GM19452 (cell line): ENCODE data around the gene DLG2.
"Not testable (repeated sequence)": the region's sequence is repeated elsewhere in the genome, so short reads cannot be mapped to it uniquely, and the experiment has no call there.

Experiments
- ATAC-seq: cut with Tn5 transposase; IDR thresholded peaks from one replicate; pipeline ENCODE4 v1.9.1; 2021; ENCODE audit not compliant: unreplicated experiment

Gene DLG2

DNA sequence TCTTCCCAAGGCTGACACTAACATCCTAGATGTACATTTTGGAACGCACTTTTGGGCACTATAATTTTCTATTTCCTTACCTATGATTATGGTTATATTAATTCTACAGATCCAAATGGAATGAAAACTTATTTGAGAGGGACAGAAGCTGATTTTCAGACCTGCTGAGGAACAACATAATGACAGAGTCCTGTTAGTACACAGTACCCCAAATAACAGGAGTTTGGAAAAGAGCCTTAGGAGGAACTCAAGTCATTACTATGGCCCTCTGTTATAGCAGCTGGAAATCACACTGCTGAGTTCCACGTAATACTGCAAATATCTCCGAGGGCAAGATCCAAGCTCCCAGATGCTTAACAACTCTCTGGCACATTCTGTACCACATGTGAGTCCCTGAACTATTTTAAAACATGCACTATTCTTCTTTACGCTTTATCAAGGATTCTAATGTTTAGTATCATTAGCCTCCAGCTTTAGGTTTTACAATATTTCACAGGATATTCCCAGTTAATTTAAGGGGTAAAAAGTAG, 1313.2 kb downstream of the DLG2 start:
- no peak for ATAC-seq

DNA sequence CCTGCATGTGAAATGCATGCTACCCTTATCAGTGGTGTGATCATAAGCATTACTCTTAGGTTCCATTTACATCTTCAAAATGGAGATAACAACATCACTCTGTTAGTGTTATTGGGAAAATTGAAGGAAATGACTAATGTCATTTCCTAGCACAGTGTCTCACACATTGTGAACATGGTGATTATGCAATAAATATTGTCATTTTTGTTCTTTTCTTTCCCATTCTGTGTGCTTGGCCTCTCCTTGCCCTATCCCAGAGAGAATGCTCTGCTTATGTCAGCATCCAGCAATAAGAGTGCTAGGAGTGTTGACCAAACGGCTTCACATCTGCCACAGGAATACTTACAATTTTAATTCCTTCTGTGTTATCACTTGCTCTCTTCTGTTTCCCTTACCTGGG, 1316.9 kb downstream of the DLG2 start:
- ATAC-seq, result no peak

DNA sequence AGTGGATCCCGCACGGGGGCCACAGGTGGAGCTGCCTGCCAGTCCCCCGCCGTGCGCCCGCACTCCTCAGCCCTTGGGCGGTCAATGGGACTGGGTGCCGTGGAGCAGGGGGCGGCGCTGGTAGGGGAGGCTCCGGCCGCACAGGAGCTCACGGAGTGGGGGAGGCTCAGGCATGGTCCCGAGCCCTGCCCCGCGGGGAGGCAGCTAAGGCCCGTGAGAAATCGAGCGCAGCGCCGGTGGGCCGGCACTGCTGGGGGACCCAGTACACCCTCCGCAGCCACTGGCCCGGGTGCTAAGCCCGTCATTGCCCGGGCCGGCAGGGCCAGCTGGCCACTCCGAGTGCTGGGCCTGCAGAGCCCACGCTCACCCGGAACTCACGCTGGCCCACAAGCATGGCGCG, 1318.7 kb downstream of the DLG2 start:
- ATAC-seq, result not testable (repeated sequence)

DNA sequence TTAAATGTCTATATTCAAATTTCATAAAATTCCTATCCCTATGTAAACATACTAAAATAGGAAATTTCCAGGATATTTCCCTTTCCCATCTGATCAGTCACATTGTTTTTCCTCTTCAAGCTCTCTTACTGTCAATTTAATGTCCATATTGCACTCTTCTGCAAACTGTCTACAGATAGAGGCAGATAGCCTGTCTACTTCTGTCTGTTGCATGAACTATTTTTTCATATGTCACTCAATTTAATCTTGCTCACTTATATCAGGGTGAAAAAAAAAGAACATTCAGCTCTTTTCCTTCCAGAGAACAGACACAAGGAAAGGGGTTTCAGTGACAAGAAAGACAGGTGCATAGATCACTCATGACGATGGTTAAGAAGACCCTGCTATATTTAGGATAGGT, 1327.1 kb downstream of the DLG2 start:
- ATAC-seq, result no peak

DNA sequence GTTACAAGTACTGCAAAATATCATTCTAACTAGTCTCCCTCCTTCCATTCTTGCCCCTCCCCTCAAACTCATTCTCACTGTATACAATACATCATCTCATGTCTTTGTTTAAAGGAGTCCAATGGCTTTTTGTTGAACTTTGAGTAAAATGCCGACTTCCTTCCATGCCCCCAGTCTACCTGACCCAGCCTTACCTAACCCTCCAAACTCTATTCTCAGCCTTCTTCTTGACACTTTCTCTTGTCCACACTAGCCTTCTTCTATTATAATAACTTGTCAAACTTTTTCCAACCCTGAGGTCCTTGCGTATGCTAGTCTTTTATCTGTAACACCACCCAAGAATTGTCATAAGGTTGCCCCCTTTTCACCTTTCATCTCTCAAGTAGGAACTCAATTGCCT, 1329.6 kb downstream of the DLG2 start:
- no peak for ATAC-seq

DNA sequence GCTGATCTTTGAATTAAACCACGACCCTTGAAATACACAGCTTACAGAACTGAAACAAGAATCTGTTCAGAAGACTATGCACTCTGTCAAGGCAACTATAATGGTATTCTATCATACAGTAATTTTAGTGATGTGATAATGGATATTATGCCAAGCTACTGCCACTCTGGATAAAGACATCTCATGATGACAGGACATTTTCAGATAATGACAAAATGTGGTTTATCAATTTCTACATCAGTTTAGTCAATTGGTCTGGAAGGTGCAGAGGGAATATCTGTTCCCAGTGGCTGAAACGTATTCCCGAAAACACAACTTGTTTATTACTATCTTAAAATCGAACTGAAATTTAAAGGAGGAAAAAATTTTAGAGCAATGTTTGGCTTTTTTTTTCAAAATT, 1331.3 kb downstream of the DLG2 start:
- ATAC-seq, result no peak

DNA sequence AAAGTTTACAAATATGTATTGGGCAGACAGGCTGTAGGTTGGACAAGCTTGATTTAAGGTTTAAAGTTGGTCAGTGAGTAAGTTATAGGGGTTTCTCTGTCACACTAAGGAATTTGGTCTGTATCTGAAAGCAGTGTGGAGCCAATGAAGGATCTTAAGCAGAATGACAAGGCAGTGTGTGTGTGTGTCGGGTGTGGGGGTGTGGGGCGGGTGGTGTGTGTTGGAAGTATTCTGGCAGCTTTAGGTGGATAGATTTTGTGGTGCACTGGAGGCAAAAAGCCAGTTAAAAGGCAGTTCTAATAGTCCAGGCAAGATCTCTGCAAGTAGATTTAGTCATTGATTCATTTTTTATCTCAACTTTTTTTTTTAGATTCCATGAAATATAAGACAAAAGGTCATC, 1334.2 kb downstream of the DLG2 start:
- ATAC-seq, result no peak

DNA sequence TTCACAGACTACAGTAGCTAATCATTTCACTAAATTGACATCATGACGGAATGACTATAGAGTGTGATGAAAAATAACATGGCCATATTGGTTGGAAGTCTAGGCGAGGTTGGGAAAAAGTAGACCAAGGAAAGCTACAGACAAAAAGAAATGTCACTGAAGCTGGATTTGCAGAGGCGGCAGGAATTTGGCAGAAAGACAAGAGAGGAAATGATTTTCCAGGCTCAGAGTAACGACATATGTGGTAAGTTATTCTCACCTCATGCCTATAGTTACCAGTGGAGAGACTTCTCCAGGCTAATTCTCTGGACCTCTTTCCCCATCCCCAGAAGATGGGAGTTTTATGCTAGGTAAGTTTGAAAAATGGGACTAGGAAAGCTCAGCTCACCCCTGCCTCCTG, 1335.1 kb downstream of the DLG2 start:
- ATAC-seq, result no peak

DNA sequence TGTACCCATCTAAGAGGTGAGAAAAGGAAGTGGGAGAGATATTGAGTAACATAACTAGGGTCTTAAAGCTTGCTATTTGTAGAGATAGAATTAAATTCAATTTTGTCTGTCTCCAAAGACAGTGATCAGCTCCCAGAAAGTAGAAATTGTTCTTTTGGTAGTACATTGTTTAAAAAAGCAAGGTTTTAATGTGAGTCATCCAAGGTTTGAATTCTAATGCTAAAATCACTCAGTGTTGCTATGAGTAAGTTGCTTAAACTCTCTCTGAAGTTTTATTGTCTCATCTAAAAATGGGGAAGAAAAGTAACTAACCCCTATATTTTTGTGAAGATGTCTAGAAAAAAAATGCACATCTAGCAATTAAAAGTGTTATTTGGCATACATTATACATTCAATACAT, 1336.5 kb downstream of the DLG2 start:
- no peak for ATAC-seq

DNA sequence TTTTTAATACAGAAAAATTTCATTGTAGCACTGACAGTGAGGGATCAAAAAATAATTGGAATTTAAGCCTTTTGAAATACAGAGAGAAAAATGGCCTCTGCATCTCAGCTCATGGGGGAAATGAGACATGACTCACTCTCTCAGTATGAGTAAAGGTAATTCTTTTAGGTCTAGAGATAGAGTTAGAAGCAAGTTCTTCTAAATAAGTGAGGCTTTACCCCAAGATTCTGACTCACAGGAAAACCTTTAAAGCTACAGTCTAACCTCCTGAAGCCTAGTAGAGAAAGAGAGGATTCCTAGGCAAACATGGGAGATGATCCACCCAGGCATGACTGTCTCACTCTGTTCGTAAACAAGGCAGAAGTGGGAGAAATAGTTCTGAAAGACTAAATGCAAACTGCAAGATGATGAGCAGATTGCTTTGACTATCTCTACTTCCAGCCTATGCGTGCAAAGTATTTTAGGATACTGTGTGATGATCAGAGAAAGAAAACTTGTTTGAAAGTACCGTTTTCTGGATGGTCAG, 1337.7 kb downstream of the DLG2 start:
- ATAC-seq, result peak; percentile 97

DNA sequence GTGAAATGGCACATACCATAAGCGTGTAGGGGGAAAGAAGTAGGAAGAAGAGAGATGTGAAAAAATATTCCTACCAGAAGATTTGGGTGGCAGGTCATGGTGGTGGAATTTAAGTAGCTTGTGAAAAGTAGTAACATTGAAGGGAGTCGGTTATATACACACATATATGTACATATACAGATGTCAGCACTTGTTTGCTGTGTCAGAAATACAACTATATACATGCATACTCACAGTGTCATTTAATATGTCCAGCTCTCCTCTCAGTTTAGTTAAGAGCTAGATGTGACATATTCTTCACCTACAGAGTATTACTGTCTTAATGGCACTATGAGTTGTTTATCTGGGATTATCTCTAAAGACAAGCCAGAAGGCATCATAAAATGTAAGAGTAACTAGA, 1353.6 kb downstream of the DLG2 start:
- ATAC-seq, result no peak

DNA sequence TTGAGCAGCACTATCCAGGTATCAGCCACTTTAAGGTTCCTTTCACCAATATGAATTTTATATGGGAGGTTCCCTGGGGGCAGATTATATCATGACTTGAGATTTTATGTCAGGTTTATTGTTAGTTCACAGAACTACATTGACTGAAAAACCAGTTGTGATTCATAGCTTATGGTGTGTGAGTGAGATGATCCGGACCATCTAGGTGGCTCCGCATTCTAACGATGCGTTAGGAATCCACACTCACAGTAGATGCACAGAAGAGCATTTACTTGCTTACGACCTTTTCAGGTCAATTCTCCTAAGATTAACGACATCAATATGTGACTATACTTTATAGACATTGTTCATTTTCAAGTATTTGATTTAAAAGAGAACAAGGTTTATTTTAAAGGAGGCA, 1356.7 kb downstream of the DLG2 start:
- no peak for ATAC-seq

DNA sequence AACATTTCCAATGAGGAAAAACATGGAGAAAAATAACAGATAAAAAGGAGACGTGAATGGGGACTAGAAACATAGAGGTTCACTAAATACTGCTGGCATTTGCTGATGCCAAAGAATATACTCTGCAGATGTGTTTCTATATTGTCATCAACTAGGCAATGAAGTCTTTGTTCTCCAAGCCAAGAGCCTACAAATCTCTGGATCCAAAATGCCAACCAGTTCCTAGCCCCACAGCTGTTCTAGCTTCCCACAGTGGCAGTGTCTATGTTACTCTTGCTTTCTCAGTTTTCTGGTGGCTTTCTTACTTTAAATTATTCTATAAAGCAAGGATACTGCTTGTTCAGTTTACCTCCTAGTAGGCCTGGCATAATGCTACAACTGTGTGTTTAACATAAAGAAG, 1363.1 kb downstream of the DLG2 start:
- no peak for ATAC-seq

DNA sequence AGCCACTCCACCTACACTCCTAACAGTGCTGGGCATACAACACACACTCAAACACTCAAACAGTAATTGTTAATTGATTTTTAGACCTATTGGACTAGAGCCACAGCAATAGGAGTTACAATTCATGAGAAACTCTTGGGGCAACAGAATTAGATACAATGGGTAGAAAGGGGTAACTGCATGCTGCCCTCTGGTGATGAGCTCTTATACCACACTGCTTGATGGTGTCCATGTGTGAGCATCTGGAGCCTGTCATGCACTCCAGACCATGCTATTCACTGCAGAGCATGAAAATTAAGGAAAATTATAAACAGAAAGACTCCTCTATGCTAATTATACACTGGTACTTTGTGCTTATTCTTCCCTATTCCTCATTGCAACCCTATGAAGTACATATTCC, 1365.4 kb downstream of the DLG2 start:
- ATAC-seq, result peak; percentile 55

DNA sequence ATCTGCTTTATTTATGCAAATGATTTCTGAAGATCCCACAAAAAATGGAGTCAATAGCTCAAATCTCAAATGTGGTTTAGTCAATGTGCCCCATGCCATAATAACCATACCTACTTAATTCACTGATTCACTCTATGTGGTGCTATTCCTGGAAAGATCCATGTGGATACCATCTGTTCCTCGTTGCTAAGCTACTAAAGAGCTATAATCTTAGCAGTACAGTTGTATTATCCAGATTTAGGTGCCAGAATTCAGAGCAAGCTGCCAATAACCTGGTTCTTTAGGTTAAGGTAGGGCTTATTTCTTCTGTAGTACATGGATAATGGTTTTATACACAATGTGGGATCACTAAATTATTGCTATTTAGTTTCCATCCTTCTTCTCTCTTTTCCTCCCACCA, 1366.3 kb downstream of the DLG2 start:
- ATAC-seq, result no peak

DNA sequence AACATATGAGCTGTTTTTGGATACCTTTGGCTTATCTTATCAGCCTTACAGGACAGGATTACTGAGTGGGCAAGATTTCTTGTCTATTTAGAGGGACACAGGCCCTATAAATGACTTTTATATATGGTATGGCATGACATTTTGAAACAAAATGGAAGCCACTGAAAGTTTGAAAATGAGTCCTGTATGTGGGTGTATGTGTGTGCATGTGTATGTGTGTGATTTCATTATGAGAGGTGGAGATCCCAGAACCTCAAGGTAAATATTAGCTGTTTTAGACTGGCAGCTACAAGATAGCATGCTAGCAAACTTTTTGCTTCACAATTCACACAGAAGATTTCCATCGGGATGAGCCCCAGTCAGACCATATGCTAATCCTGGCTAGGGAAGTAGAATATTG, 1370.5 kb downstream of the DLG2 start:
- no peak for ATAC-seq

DNA sequence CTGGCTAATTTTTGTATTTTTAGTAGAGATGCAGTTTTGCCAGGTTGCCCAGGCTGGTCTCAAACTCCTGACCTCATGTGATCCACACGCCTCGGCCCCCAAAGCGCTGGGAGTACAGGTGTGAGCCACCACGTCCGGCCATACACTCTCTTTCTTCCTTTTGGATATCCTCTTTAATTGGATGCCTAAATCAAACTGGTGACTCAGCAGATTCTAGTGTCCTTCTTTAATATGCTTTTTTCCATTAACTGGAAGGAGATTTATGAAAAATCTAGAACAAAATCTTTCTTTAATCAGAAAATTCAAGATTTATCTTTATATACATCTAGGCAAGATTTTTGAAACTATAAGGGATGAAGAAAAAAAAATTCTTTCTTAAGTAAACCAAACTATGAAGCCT, 1371.7 kb downstream of the DLG2 start:
- ATAC-seq, result no peak

DNA sequence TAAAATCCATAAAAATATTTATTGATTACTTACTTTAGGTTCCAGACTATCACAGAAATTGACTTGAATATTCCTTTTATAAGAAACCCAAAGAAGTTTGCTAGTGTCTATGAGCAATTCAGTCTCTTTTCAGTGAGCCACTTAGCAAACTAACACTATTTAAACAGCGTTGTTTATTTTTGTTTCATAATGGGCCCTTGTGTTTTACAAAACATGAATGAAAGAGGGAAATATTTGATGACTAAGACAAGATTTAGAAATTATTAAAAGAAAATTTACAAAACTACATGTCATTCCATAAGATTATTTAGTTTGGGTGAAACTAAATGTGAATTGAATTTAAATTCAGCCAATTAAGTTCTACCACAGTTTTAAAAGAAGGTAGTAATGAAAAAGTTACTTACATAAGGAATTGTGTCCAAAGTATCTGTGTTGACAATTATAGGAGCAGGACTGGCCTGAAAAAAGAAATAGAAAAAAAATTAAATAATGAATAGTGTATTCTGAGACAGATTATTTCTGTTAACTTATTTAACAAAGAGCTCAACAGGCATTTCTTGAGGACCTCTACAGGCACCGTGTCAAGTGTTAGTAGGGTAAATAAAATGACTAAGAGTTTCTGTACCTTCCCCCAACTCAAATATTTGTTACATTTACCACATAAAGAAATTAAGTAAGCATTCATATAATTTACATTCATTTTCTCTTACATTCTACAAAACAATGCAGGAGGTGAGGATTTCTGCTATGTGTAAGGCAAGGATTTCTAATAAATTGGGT, 1376.1 kb downstream of the DLG2 start:
- no peak for ATAC-seq

DNA sequence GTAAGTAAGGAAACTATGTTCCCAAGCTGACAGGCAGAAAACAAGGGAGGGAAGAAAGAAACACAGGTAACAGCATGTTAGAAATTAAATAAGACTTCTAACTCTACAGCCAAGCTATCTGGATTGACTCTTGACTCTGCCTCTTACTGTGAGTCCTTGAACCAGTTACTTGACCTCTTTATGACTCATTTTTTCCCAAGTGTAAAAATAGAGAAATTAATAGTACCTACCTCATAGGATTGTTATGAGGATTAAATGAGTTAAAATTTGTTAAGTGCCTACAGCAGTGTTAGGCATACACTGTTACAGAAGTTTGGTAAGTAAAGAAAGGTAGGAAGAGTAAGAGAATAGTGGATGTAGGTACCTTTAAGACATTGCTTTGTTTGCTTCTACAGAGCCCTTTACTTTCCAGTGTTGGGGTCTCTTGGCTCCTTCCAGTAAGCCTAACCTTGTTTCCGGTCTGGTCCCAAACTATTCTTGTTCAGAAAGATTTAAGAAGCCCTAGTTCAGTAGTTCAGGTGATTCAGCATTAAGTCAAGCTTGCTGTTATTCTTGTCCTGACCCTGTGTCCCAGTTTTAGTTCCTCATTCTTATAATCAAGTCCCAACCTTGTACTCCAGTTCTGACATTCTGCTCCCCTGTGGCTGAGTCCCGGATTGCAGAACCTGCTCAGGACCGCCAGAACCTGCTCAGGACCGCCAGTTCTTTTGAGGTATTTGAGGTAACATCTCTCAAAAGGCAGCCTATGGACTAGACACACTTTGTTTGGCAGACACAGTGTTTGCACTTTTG, 1377.6 kb downstream of the DLG2 start:
- ATAC-seq, result no peak

DNA sequence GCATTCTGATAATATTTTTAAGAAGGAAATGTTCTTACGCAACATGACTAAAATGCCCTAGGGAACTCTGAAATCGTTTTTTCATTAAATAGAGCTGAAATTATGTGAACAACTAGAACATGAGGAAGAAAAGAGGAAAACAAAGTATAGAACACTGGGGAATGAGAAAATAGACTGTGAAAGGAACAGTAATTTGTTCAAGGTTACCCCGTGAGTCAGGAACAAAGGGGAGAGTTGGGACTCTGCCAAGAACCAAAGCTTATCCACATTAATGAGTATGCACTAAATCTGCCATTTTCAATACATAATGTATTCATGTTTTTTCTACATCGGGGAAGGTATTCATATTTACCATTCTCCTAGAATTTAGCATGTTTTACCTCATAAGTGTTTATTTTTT, 1379.2 kb downstream of the DLG2 start:
- ATAC-seq, result no peak

DNA sequence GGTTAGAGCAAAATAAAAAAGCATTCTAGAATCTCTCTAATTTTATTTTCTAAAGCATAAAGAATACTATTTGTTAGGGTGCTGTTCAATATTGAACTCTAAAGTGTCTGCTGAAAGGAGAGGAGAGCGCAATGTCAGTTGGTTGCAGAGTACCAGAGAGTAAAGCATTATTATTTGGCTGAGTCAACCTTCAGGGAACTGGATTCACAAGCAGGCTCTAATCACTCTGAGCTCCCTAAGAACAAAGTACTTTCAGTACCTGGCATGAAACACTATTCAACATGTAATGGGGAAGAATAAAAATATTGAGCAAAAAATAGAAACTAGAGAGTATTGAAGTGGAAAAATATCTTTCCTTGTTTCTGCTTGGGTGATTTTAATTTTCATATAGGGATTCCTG, 1380.0 kb downstream of the DLG2 start:
- ATAC-seq, result no peak

DNA sequence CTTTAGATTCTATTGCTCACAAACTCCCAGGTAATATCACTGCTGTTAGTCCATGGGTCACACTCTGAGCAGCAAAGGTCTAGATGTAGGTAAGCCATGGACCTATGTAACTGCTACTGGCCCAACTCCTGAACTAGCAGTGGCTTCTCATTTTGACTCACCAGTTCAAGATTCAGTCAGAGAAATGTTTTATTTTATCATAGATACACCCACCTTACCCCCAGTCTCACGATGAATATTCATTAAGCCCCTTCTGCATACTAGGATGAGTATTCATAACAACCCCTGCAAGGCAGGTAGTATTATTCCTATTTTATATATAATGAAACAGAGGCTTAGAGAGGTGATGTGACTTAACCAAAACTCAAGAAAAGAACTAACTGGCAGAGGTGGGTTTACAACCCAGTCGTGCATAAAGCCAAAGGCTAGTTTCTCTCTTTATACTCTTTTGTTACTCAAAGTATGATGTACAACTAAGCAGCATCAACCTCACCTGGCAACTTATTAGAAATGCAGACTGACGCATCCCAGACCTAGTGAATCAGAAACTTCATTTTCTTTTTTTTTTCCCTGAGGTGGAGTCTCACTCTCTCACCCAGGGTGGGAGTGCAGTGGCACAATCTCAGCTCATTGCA, 1383.4 kb downstream of the DLG2 start:
- peak; percentile 65 for ATAC-seq
